ENCODE data around the gene RIMS1. TPM values are rescaled to one million over a fixed set of nuclear protein-coding genes. Genes with fewer than 3 reads are reported as not detected.

Gene RIMS1
- total and polyA plus RNA-seq, 9 of the 15 experiments (the other 6 are each of a cell fraction or from before 2014, with no cell fraction given), result not detected

DNA sequence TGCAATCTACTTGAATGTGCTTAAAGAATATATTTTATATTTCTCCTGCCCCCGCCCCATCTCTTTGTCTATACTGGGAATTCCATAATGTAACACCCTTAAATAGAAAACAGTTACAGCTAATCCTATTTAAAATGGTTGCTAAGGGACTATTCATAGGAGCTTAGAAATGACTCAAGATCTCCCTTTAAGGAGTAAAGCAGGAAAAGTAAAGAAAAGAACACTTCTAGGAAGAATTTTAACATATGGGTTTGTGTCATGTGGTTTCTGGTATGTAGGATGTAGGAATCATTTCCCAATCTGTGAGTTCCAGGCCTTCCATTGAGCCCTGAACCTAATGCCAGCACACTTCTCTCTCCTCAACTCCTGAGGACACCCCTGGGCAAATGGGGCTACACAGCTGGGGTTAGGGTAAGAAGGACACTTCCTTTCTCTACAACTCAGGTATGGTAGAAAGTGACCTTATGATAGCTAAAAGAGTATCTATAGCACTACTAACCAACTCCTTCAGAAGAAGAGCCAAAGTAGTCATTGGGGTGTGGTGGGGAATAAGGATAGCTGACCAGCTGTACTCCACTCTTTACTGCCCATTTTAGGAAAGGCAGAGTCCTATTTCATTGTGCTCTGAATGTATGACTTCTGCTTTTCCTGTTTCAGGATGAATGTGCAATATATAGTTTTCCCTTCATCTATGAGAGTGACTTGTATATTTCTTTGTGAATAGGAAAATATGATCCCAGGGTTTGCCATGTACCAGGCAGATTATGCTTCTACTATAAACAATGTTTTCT, 27.3 kb downstream of the RIMS1 start (continued):
- TF ChIP-seq, protein P1, sequence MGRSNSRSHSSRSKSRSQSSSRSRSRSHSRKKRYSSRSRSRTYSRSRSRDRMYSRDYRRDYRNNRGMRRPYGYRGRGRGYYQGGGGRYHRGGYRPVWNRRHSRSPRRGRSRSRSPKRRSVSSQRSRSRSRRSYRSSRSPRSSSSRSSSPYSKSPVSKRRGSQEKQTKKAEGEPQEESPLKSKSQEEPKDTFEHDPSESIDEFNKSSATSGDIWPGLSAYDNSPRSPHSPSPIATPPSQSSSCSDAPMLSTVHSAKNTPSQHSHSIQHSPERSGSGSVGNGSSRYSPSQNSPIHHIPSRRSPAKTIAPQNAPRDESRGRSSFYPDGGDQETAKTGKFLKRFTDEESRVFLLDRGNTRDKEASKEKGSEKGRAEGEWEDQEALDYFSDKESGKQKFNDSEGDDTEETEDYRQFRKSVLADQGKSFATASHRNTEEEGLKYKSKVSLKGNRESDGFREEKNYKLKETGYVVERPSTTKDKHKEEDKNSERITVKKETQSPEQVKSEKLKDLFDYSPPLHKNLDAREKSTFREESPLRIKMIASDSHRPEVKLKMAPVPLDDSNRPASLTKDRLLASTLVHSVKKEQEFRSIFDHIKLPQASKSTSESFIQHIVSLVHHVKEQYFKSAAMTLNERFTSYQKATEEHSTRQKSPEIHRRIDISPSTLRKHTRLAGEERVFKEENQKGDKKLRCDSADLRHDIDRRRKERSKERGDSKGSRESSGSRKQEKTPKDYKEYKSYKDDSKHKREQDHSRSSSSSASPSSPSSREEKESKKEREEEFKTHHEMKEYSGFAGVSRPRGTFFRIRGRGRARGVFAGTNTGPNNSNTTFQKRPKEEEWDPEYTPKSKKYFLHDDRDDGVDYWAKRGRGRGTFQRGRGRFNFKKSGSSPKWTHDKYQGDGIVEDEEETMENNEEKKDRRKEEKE (IDR thresholded peaks at IDR 0.05; ENCODE audit: borderline replicate concordance in 1 of 2, control insufficient read depth in 1 of 2, low read depth in 2 of 2, low read length in 1 of 2), result no peak
- TF ChIP-seq, protein P2, sequence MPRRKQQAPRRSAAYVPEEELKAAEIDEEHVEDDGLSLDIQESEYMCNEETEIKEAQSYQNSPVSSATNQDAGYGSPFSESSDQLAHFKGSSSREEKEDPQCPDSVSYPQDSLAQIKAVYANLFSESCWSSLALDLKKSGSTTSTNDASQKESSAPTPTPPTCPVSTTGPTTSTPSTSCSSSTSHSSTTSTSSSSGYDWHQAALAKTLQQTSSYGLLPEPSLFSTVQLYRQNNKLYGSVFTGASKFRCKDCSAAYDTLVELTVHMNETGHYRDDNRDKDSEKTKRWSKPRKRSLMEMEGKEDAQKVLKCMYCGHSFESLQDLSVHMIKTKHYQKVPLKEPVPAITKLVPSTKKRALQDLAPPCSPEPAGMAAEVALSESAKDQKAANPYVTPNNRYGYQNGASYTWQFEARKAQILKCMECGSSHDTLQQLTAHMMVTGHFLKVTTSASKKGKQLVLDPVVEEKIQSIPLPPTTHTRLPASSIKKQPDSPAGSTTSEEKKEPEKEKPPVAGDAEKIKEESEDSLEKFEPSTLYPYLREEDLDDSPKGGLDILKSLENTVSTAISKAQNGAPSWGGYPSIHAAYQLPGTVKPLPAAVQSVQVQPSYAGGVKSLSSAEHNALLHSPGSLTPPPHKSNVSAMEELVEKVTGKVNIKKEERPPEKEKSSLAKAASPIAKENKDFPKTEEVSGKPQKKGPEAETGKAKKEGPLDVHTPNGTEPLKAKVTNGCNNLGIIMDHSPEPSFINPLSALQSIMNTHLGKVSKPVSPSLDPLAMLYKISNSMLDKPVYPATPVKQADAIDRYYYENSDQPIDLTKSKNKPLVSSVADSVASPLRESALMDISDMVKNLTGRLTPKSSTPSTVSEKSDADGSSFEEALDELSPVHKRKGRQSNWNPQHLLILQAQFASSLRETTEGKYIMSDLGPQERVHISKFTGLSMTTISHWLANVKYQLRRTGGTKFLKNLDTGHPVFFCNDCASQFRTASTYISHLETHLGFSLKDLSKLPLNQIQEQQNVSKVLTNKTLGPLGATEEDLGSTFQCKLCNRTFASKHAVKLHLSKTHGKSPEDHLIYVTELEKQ (CRISPR knock-in tag; IDR thresholded peaks at IDR 0.05), result no peak
- TF ChIP-seq HMGN3 (IDR thresholded peaks at IDR 0.05; ENCODE audit: borderline replicate concordance, extremely low read depth, insufficient read length, low read depth, low read length), result no peak
- no peak for TF ChIP-seq ZNF121 (CRISPR knock-in tag; conservative IDR thresholded peaks at IDR 0.05)
- TF ChIP-seq, protein P3, sequence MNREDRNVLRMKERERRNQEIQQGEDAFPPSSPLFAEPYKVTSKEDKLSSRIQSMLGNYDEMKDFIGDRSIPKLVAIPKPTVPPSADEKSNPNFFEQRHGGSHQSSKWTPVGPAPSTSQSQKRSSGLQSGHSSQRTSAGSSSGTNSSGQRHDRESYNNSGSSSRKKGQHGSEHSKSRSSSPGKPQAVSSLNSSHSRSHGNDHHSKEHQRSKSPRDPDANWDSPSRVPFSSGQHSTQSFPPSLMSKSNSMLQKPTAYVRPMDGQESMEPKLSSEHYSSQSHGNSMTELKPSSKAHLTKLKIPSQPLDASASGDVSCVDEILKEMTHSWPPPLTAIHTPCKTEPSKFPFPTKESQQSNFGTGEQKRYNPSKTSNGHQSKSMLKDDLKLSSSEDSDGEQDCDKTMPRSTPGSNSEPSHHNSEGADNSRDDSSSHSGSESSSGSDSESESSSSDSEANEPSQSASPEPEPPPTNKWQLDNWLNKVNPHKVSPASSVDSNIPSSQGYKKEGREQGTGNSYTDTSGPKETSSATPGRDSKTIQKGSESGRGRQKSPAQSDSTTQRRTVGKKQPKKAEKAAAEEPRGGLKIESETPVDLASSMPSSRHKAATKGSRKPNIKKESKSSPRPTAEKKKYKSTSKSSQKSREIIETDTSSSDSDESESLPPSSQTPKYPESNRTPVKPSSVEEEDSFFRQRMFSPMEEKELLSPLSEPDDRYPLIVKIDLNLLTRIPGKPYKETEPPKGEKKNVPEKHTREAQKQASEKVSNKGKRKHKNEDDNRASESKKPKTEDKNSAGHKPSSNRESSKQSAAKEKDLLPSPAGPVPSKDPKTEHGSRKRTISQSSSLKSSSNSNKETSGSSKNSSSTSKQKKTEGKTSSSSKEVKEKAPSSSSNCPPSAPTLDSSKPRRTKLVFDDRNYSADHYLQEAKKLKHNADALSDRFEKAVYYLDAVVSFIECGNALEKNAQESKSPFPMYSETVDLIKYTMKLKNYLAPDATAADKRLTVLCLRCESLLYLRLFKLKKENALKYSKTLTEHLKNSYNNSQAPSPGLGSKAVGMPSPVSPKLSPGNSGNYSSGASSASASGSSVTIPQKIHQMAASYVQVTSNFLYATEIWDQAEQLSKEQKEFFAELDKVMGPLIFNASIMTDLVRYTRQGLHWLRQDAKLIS (CRISPR knock-in tag; IDR thresholded peaks at IDR 0.05), result no peak
- TF ChIP-seq ZNF217 (CRISPR knock-in tag; IDR thresholded peaks at IDR 0.05), result no peak
